Activated T-cell treated with anti-CD3 and anti-CD28 coated beads for 1 hour (primary cell): ENCODE data around the gene STEAP3.

Experiments used
- DNase-seq: peaks from one replicate; pipeline ENCODE4 v3.0.0-alpha.2; 2020; ENCODE audit warnings: low read depth

The STEAP3 gene

DNA sequence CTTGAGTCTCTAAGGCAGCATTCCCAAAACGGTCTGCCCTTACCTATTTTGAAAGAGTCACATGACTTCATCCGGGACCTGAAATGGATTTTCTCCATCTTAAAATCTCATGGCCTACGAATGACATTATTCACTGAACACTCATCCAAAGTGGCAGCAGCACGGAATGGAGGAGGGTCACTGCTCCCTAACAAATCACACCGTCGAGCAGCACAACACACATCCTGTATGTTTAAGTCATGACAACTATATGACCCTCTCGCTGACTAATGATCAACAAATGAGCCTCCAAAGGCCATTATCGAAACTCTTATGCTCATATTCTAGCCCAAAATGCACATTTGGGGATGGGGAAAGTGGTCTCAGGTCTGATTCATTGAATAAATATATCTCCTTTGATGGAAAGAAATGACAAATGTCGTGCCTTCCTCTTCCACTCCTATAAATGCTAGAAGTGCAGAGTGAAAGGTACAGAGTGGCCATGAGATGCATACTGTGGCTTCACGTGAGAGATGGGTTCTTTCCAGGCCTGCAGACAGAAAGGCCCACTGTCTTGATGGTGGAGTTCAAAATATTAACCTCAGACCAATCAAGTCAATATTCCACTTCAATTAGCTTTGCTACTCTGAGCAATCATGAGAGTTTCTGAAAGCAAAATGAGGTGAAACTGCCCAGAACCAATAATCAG is 72.2 kb downstream of the STEAP3 start:
- DNase-seq: no peak

GRCh38 chr2:119301413-119301812 is 77.8 kb downstream of the STEAP3 start:
- no peak for DNase-seq

GRCh38 chr2:119304847-119305246 is 81.2 kb downstream of the STEAP3 start:
- no peak for DNase-seq

GRCh38 chr2:119305497-119306195 is 82.0 kb downstream of the STEAP3 start:
- DNase-seq: no peak

DNA sequence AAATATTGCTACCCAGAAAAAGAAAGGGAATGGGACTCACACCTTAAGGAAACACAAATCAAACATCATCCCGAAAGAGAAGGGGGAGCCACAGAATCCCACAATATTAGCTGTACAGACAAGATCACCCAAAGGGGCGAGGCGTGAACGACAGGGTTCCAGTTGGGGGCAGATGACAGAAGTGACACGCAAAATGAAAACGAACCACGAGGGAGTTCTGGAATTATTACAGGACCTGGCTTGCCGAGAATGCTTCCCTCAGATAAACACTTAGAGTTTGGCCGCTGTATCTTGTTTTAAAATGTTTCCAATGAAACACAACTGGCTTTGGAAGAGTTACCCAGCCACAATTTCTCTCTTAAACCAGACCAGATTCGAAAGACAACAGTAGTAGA is 82.6 kb downstream of the STEAP3 start:
- DNase-seq: no peak

DNA sequence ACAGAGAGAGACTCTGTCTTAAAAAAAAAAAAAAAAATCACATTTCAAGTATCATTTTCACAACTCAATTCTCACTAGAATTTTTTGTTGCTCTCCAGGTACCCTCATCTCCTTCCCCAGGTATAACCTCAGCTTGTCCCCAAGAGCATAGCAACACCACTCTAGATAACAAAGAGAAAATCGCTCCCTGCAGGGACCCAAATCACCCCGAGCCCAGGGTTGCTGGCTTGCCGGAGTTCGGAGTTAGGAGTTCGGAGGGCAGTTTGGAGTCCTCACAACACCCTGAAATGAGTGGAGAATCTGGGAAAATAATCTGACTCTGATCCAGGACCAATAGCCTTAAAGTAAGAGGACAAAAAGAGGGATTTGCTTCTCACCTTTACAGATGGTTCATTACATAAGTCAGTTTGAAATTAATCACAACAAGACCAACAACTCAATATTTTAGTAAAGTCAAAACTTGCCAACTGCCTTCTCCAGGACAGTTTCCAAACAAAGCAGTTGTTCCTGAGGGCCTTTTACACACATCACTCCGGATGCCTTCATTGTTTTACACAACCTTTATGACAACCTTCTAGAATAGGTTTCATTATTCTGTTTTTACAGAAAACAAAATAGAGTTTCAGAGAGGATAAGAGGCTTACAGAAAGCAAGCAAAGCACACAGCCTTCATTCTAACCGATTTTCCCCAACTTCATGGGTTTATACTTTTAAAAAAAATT is 83.9 kb downstream of the STEAP3 start:
- DNase-seq: no peak

- no peak for DNase-seq
These were observed 85.2 kb downstream of the STEAP3 start for GRCh38 chr2:119308793-119309330.

DNA sequence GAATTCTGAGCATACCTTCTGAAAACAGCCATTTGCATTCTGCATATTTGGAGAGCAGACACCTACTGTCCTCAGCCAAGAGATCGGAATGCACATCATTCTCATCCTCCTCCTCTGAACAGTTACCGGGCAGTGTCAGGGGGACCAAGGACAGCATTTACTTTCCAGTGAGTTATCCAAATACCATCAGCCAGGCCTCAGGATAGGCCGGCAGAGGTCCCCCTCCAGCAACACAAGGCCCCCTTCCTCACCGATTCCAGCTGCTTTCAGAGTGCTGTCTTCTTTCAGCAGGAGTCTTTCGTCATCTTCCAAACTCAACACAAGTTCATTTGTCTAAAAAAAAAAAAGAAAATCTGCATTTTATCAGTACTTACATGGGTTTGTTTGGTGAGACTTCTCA is 87.7 kb downstream of the STEAP3 start:
- DNase-seq: no peak

DNA sequence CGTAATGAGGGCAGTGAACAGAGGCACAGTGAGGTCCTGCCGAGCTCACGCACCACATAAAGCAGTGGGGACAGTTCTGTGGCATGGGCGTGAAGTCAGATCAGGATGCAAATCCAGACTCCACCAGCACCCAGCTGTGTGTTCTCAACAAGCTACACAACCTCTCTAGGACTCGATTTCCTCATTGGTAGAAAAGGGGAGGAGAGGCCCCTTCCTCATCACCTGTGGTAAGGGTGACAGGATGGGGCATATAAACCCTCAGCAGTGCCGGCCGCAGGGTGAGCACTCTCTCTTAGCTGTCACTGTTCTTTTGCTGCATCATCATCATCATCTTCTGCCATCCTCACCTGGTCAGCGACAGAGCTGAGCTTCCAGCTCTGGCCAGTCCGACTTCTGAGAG is 88.2 kb downstream of the STEAP3 start:
- no peak for DNase-seq
